ENCODE data around the gene CLCN7.
A peak's percentile ranks its signal among the peaks of the same experiment; 100 is the strongest.

CLCN7 gene

DNA sequence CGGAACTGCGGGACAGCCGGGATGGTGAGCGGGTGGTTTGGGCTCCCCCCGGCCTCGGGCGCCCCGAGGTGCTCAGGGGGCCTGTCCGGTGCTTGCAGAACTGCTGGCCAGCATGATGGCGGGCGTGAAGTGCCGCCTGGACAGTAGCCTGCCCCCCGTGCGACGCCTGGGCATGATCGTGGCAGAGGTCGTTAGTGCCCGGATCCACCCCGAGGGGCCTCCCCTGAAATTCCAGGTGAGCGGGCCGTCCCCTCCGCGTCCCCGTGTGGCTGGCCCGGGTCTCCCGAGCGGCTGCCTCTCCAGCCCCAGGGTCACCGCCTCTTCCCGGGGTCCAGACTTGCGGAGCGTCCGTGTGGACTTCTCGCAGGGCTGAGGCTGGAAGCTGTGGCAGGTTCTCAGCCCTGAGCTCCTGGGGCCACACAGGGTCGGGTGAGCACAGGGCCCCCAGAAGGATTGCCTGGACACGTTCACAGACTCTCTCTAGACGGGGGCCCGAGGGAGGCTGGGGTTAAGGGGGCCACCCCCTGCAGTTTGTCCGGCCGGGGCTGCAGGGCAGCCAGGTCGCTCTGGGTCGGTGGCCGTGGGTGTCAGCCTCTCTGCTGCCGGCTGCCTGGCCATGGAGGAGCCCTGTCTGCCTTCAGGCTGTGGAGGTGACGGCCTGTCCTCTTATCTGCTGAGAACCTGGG lies 25.8 kb upstream of the CLCN7 start:
- no peaks in the 10 kb centered on the region for H3K4me1 ChIP-seq (ENCODE audit: insufficient read depth, low read length)
- H3K27me3 ChIP-seq (ENCODE audit: insufficient read depth, low read length), result no peaks in the 10 kb centered on the region
- H3K36me3 ChIP-seq (ENCODE audit: insufficient read depth, low read depth, low read length), result peaks cover 68% of the 10 kb centered on the region
- no peak overlapping the region for H3K9ac ChIP-seq (ENCODE audit: low read depth, low read length)
- H3K9me3 ChIP-seq (ENCODE audit: insufficient read depth, low read depth, low read length), result no peaks in the 10 kb centered on the region
- H3K27ac ChIP-seq (ENCODE audit: low read length), result no peak overlapping the region
- H3K4me3 ChIP-seq (ENCODE audit: low read length), result no peak overlapping the region

- Histone ChIP-seq H3K27ac (ENCODE audit: low read length) (no peak overlapping the region), H3K36me3 (ENCODE audit: insufficient read depth, low read depth, low read length) (peaks cover 68% of the 10 kb centered on the region)
Measured at GRCh38 chr16:1499756-1500464, 25.1 kb upstream of the CLCN7 start.

DNA sequence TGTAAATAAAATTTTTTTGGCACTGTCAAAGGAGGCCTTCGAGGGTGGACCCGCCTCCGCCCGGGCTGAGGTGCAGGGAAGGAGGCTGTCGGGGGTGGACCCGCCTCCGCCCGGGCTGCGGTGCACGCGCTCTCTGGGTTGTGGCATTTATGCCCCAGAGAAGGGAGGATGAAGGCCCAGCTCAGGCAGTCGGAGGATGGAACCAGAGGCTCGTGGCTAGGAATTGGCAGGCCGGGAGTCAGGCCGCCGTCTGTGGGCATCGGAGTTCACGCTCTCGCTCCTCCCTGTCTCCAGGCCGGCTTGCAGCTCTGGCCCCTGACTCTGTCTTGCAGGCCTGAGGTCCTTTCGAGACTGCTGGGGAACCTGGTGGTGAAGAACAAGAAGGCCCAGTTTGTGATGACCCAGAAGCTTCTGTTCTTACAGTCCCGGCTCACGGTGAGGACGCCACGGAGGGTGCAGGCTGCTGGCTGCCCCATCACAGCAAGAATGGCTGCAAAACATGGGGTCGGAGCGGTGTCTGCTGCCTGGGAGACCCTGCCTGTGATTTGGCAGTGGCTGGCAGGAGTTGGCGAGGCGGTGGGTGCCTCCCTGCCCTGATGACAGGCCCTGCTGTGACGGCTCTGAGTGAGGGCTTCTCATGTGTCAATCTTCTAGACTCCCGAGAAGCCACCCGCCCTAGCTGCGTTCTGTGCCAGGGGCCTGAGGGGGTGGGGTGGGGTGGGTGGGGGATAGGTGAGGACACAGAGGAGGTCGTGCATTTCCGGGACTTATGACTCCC lies 24.3 kb upstream of the CLCN7 start:
- Histone ChIP-seq H3K27ac (ENCODE audit: low read length) (no peak overlapping the region), H3K9ac (ENCODE audit: low read depth, low read length) (no peak overlapping the region), H3K9me3 (ENCODE audit: insufficient read depth, low read depth, low read length) (no peaks in the 10 kb centered on the region), H3K27me3 (ENCODE audit: insufficient read depth, low read length) (no peaks in the 10 kb centered on the region), H3K4me1 (ENCODE audit: insufficient read depth, low read length) (no peaks in the 10 kb centered on the region), H3K4me3 (ENCODE audit: low read length) (no peak overlapping the region), H3K36me3 (ENCODE audit: insufficient read depth, low read depth, low read length) (peaks cover 74% of the 10 kb centered on the region)

More at GRCh38 chr16:1499756-1500464, 25.1 kb upstream of the CLCN7 start:
- H3K4me3 ChIP-seq (ENCODE audit: low read length), result no peak overlapping the region
- H3K4me1 ChIP-seq (ENCODE audit: insufficient read depth, low read length), result no peaks in the 10 kb centered on the region
- H3K9me3 ChIP-seq (ENCODE audit: insufficient read depth, low read depth, low read length), result no peaks in the 10 kb centered on the region
- no peaks in the 10 kb centered on the region for H3K27me3 ChIP-seq (ENCODE audit: insufficient read depth, low read length)
- no peak overlapping the region for H3K9ac ChIP-seq (ENCODE audit: low read depth, low read length)

GRCh38 chr16:1497014-1497598 lies 22.3 kb upstream of the CLCN7 start:
- Histone ChIP-seq H3K4me1 (ENCODE audit: insufficient read depth, low read length) (peaks cover 4% of the 10 kb centered on the region; the same call in 1 of the 2 replicates), H3K9me3 (ENCODE audit: insufficient read depth, low read depth, low read length) (no peaks in the 10 kb centered on the region), H3K36me3 (ENCODE audit: insufficient read depth, low read depth, low read length) (peaks cover 57% of the 10 kb centered on the region), H3K9ac (ENCODE audit: low read depth, low read length) (no peak overlapping the region), H3K27me3 (ENCODE audit: insufficient read depth, low read length) (no peaks in the 10 kb centered on the region), H3K4me3 (ENCODE audit: low read length) (no peak overlapping the region), H3K27ac (ENCODE audit: low read length) (no peak overlapping the region)

- H3K9ac ChIP-seq (ENCODE audit: low read depth, low read length), result no peak overlapping the region
- H3K27ac ChIP-seq (ENCODE audit: low read length), result no peak overlapping the region
- H3K27me3 ChIP-seq (ENCODE audit: insufficient read depth, low read length), result no peaks in the 10 kb centered on the region
- peaks cover 4% of the 10 kb centered on the region; the same call in 1 of the 2 replicates for H3K4me1 ChIP-seq (ENCODE audit: insufficient read depth, low read length)
- H3K4me3 ChIP-seq (ENCODE audit: low read length), result no peak overlapping the region
- H3K36me3 ChIP-seq (ENCODE audit: insufficient read depth, low read depth, low read length), result peaks cover 51% of the 10 kb centered on the region
- H3K9me3 ChIP-seq (ENCODE audit: insufficient read depth, low read depth, low read length), result no peaks in the 10 kb centered on the region
Measured at GRCh38 chr16:1496464-1496863, 21.6 kb upstream of the CLCN7 start.

DNA sequence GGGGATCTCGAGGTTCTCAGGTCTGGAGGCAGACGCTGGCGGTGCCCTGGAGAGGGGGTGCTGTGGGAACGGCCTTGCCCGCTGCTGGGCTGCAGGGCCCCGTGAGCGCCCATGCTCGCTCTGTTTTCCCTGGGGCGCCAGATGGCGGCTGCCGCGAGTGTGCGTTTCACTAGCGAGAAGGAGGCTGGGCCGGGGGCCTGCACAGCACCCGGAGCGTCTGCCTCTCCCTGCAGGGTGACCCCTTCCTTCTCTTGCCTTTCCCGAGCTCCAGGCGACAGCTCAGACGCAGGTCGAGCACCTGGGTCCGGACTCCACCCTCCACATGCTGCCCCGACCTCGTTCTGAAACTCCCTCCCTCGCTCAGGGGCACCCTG lies 21.0 kb upstream of the CLCN7 start:
- H3K9me3 ChIP-seq (ENCODE audit: insufficient read depth, low read depth, low read length), result no peaks in the 10 kb centered on the region
- H3K36me3 ChIP-seq (ENCODE audit: insufficient read depth, low read depth, low read length), result peaks cover 45% of the 10 kb centered on the region
- no peak overlapping the region for H3K9ac ChIP-seq (ENCODE audit: low read depth, low read length)

DNA sequence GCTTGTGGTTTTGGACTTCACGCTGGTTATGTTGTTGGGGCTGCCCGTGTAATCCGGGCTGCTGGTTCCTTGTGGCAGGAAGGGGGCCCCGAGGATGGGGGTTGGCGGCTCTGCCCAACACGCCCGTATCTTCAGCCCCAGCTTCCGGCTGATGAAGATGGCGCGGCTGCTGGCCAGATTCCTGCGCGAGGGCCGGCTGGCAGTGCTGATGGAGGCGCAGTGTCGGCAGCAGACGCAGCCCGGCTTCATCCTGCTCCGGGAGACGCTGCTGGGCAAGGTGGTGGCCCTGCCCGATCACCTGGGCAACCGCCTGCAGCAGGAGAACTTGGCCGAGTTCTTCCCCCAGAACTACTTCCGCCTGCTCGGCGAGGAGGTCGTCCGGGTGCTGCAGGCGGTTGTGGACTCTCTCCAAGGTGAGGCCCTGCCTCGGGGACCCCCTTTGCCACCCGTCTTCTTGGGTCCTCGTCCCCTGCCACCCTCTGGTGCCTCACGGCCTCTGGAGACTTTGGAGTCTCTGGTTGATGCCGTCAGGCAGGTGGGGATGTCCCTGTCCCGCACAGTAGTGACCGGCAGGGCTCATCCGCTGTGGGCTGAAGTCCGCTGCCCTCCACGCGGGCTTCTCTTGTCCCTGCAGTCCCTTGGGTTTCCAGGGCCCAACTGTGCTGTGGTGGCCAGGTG lies 20.5 kb upstream of the CLCN7 start:
- H3K4me1 ChIP-seq (ENCODE audit: insufficient read depth, low read length), result peaks cover 4% of the 10 kb centered on the region; the same call in 1 of the 2 replicates
- no peaks in the 10 kb centered on the region for H3K9me3 ChIP-seq (ENCODE audit: insufficient read depth, low read depth, low read length)
- H3K27ac ChIP-seq (ENCODE audit: low read length), result no peak overlapping the region
- H3K27me3 ChIP-seq (ENCODE audit: insufficient read depth, low read length), result no peaks in the 10 kb centered on the region
- H3K36me3 ChIP-seq (ENCODE audit: insufficient read depth, low read depth, low read length), result peaks cover 42% of the 10 kb centered on the region
- H3K4me3 ChIP-seq (ENCODE audit: low read length), result no peak overlapping the region
- H3K9ac ChIP-seq (ENCODE audit: low read depth, low read length), result no peak overlapping the region

More for the DNA sequence above, 21.0 kb upstream of the CLCN7 start:
- no peak overlapping the region for H3K4me3 ChIP-seq (ENCODE audit: low read length)
- no peaks in the 10 kb centered on the region for H3K27me3 ChIP-seq (ENCODE audit: insufficient read depth, low read length)
- peaks cover 4% of the 10 kb centered on the region; the same call in 1 of the 2 replicates for H3K4me1 ChIP-seq (ENCODE audit: insufficient read depth, low read length)
- no peak overlapping the region for H3K27ac ChIP-seq (ENCODE audit: low read length)

DNA sequence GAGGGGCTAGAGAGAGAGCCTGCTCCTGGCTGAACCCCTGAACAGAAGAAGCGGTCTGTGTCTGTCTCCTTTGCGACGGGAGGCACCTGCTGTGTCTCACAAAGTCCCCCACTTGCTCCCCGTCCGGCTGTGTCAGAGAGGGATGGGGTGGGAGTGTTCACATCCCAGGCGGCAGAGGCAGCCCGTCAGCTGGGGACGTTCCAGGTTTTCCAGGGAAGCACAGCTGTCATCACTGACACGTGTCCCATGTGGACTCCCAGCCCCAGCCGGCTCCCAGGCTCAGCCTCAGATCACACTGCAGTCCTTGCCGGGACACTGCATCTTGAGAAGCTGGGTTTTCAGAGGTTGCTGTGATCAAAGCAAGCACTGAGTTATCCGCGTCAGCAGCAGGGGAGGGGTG lies 19.9 kb upstream of the CLCN7 start:
- Histone ChIP-seq H3K9me3 (ENCODE audit: insufficient read depth, low read depth, low read length) (no peaks in the 10 kb centered on the region), H3K4me1 (ENCODE audit: insufficient read depth, low read length) (peaks cover 4% of the 10 kb centered on the region; the same call in 1 of the 2 replicates), H3K9ac (ENCODE audit: low read depth, low read length) (no peak overlapping the region), H3K36me3 (ENCODE audit: insufficient read depth, low read depth, low read length) (peaks cover 36% of the 10 kb centered on the region), H3K27ac (ENCODE audit: low read length) (no peak overlapping the region), H3K27me3 (ENCODE audit: insufficient read depth, low read length) (no peaks in the 10 kb centered on the region), H3K4me3 (ENCODE audit: low read length) (no peak overlapping the region)

GRCh38 chr16:1494129-1494640 lies 19.4 kb upstream of the CLCN7 start:
- Histone ChIP-seq H3K4me3 (ENCODE audit: low read length) (peak overlapping the region; percentile 84), H3K27ac (ENCODE audit: low read length) (no peak overlapping the region), H3K9ac (ENCODE audit: low read depth, low read length) (peak overlapping the region; percentile 87), H3K36me3 (ENCODE audit: insufficient read depth, low read depth, low read length) (peaks cover 32% of the 10 kb centered on the region), H3K4me1 (ENCODE audit: insufficient read depth, low read length) (peaks cover 4% of the 10 kb centered on the region; the same call in 1 of the 2 replicates), H3K27me3 (ENCODE audit: insufficient read depth, low read length) (no peaks in the 10 kb centered on the region), H3K9me3 (ENCODE audit: insufficient read depth, low read depth, low read length) (no peaks in the 10 kb centered on the region)

DNA sequence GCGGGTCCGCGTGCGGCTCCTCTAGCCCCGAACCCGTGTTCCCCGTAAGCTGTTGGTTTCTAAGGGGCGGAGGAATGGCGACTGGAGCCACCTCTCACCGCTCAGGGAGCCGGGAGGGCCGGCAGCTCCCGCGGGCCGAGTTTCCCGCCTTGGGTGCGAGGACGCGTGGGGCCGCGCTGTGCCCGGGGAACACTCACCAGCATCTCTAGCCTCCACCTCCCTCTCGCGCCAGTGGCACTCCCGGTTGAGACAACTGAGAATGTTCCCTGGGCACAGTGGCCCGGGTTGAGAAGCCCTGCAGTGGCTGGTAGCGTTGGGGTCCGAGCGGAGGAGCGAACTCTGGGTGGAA lies 18.9 kb upstream of the CLCN7 start:
- peak overlapping the region; percentile 87 for H3K9ac ChIP-seq (ENCODE audit: low read depth, low read length)
- H3K27me3 ChIP-seq (ENCODE audit: insufficient read depth, low read length), result no peaks in the 10 kb centered on the region
- H3K36me3 ChIP-seq (ENCODE audit: insufficient read depth, low read depth, low read length), result peaks cover 28% of the 10 kb centered on the region
- no peaks in the 10 kb centered on the region for H3K9me3 ChIP-seq (ENCODE audit: insufficient read depth, low read depth, low read length)
- H3K4me3 ChIP-seq (ENCODE audit: low read length), result peak overlapping the region; percentile 84
- peaks cover 4% of the 10 kb centered on the region; the same call in 1 of the 2 replicates for H3K4me1 ChIP-seq (ENCODE audit: insufficient read depth, low read length)
- peak overlapping the region; percentile 65 for H3K27ac ChIP-seq (ENCODE audit: low read length)

Measured in iPS-20b (cell line).